Measurements from ENCODE around the gene SND1. TPM values are rescaled to one million over a fixed set of nuclear protein-coding genes. Genes with fewer than 3 reads are reported as not detected.
A peak's percentile ranks its signal among the peaks of the same experiment; 100 is the strongest.

Gene SND1
- total RNA-seq, 6 experiments from 2014 or later, result 77.5 to 150 (median 126) TPM

- Histone ChIP-seq H3K4me3 (no peak overlapping the region), H3K4me1 (peaks cover 0 to 3% (median 0%) of the 10 kb centered on the region in 4 donors), H3K9me3 (no peaks in the 10 kb centered on the region), H3K27ac (no peak overlapping the region), H3K36me3 (peaks cover 0 to 22% (median 14%) of the 10 kb centered on the region in 4 donors), H3K27me3 (no peaks in the 10 kb centered on the region)
- no peak for DNase-seq
- intact Hi-C loops (cut with DNase I), result no loop called here
- TF ChIP-seq POLR2A (IDR thresholded peaks at IDR 0.05) (no peak), CTCF (IDR thresholded peaks at IDR 0.05) (no peak)
- WGBS (ENCODE audit: insufficient coverage, low coverage, low lambda C conversion rate, missing lambda C conversion rate), result no CpG with 5 or more reads among the region's 1 CpG
- peak in 1 of 4 donors; percentile 43 for ATAC-seq
These were observed 37.3 kb downstream of the SND1 start for GRCh38 chr7:127689194-127689772.

GRCh38 chr7:127690337-127690736 is 38.3 kb downstream of the SND1 start:
- TF ChIP-seq POLR2A (IDR thresholded peaks at IDR 0.05) (no peak), CTCF (IDR thresholded peaks at IDR 0.05) (no peak)
- intact Hi-C loops (cut with DNase I), result no loop called here
- H3K27me3 ChIP-seq, result no peaks in the 10 kb centered on the region

GRCh38 chr7:127690806-127691205 is 38.8 kb downstream of the SND1 start:
- H3K4me3 ChIP-seq, result no peak overlapping the region
- no peak for ATAC-seq
- no peaks in the 10 kb centered on the region for H3K4me1 ChIP-seq
- no peaks in the 10 kb centered on the region for H3K27me3 ChIP-seq
- H3K27ac ChIP-seq, result no peak overlapping the region
- peaks cover 0 to 37% (median 19%) of the 10 kb centered on the region in 4 donors for H3K36me3 ChIP-seq
- no peaks in the 10 kb centered on the region for H3K9me3 ChIP-seq
- no peak for DNase-seq
- intact Hi-C loops (cut with DNase I), result no loop called here
- WGBS (ENCODE audit: insufficient coverage, low coverage, low lambda C conversion rate, missing lambda C conversion rate), result 97% methylated on average over 3 of the region's 3 CpGs
- no peak for TF ChIP-seq POLR2A (IDR thresholded peaks at IDR 0.05)

More at GRCh38 chr7:127690337-127690736, 38.3 kb downstream of the SND1 start:
- Histone ChIP-seq H3K4me3 (no peak overlapping the region), H3K4me1 (no peaks in the 10 kb centered on the region), H3K36me3 (peaks cover 0 to 32% (median 18%) of the 10 kb centered on the region in 4 donors), H3K9me3 (no peaks in the 10 kb centered on the region), H3K27ac (no peak overlapping the region)
- no peak for ATAC-seq
- no peak for DNase-seq
- 95% methylated on average over 3 of the region's 3 CpGs for WGBS (ENCODE audit: insufficient coverage, low coverage, low lambda C conversion rate, missing lambda C conversion rate)

DNA sequence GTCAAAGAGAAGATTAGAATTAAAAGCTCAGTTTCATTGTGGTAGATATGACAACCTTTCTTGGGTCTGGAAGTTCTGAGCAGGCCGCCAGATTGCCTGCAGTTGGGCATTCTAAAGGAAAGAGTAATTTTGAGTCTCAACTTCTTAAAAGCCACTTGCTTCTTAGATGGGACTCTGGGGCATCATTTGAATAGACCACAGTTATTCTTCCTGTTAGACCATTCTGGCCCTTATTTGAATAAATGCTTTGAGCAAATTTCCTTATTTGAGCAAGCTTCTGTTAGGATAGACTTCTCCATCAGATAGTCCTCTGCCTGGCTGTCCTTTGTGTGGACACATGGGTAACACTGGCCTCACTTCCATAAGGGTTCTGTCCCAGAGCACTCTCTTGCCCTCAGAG is 40.2 kb downstream of the SND1 start:
- intact Hi-C loops (cut with DNase I), result no loop called here
- DNase-seq (no peak), ATAC-seq (no peak)
- 100% methylated on average over 1 of the region's 1 CpG for WGBS (ENCODE audit: insufficient coverage, low coverage, low lambda C conversion rate, missing lambda C conversion rate)
- peaks cover 0 to 35% (median 16%) of the 10 kb centered on the region in 4 donors for H3K36me3 ChIP-seq
- H3K4me1 ChIP-seq, result no peaks in the 10 kb centered on the region
- H3K4me3 ChIP-seq, result no peak overlapping the region
- H3K9me3 ChIP-seq, result no peaks in the 10 kb centered on the region
- H3K27me3 ChIP-seq, result no peaks in the 10 kb centered on the region
- no peak overlapping the region for H3K27ac ChIP-seq
- TF ChIP-seq POLR2A (IDR thresholded peaks at IDR 0.05) (no peak), CTCF (IDR thresholded peaks at IDR 0.05) (no peak)

- Histone ChIP-seq H3K4me3 (no peak overlapping the region), H3K4me1 (no peaks in the 10 kb centered on the region), H3K27me3 (no peaks in the 10 kb centered on the region), H3K27ac (no peak overlapping the region), H3K9me3 (no peaks in the 10 kb centered on the region), H3K36me3 (peaks cover 5 to 73% (median 25%) of the 10 kb centered on the region in 4 donors)
- intact Hi-C loops (cut with DNase I), result loop anchor here in 1 of 2 donors (10.0 kb wide), 1 partner anchor 505 kb away; no protein-coding TSS in a partner anchor
- no peak for TF ChIP-seq POLR2A (IDR thresholded peaks at IDR 0.05)
- no peak for TF ChIP-seq CTCF (IDR thresholded peaks at IDR 0.05)
- 62% methylated on average over 2 of the region's 2 CpGs for WGBS (ENCODE audit: insufficient coverage, low coverage, low lambda C conversion rate, missing lambda C conversion rate)
- DNase-seq (no peak), ATAC-seq (no peak)
These were observed 47.9 kb downstream of the SND1 start for GRCh38 chr7:127699853-127700252.

Data from right lobe of liver (tissue), 6 donors.